ENCODE measurements around the gene ATP5F1D.

The ATP5F1D gene

DNA sequence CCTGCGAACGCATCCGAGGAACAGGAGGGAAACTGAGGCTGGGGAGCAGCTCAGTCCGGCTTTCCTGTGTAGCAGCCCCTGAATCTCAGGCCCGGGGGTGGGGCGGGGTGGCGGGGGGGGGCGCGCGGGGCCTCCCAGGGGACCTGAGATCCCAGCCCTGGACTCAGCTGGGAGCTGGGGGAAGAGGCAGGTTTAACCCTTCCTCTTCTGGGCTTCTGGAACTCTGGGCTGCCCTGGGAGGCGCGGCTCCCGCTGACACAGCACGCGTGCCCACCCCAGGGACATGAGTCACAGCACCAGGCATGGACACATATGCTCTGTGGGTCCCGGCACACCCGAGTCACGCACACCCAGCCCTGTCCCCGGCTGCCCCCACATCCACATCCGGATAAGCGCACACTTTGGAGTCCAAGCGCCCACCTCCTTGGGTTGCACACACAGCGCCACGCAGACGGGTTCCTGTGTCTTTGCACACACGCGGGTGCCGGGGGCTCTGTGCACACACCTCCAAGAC is 24.1 kb downstream of the ATP5F1D start:
- Mint-ChIP-seq H3K27ac (peak overlapping the region; percentile 97), H3K9me3 (no peaks in the 10 kb centered on the region), H3K4me1 (peaks cover 81% of the 10 kb centered on the region), H3K4me3 (peak overlapping the region; percentile 74), H3K27me3 (no peaks in the 10 kb centered on the region), H3K36me3 (peaks cover 15% of the 10 kb centered on the region)
- ATAC-seq = peak; percentile 2

DNA sequence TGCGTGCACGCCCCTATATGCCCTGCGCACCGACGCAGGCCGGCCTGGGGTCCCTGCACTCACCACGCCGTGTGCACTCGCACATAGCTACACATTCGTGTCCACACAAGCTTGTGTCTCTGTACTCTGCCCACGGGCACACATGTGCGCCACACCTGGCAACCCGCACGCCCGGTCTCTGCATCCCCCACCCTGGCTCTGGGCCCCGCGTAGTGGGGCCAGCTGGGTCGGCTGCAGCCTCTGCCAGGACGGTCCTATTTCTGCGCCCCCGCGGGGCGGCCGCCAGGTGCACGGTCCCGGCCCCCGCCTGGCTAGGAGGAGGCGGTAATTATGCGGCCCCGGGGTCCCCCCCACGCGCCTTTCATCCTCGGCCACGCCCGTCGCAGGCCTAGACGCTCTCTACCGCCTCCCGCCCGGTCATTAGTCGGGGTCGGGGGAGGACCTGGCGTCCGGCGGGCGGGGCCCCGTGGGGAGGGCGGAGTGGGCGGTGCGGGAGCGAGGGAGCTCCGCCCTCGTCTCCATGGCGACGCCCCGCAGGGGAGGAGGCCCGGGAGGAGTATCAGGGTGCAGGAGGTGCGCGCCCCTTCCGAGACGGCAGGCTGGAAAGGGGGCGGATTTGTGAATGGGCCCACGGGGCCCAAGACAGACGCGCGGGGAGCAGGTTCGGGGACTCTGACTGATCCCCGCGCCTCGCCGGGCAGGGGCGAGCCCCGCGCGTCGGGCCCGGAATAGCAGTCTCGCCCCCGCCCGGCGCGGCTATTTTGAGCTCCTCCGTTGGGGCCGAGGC is 24.8 kb downstream of the ATP5F1D start:
- Mint-ChIP-seq H3K36me3 (peaks cover 22% of the 10 kb centered on the region), H3K9me3 (no peaks in the 10 kb centered on the region), H3K27me3 (no peaks in the 10 kb centered on the region), H3K4me1 (peaks cover 82% of the 10 kb centered on the region), H3K27ac (peak overlapping the region; percentile 97), H3K4me3 (peak overlapping the region; percentile 73)
- peak; percentile 66 for ATAC-seq

DNA sequence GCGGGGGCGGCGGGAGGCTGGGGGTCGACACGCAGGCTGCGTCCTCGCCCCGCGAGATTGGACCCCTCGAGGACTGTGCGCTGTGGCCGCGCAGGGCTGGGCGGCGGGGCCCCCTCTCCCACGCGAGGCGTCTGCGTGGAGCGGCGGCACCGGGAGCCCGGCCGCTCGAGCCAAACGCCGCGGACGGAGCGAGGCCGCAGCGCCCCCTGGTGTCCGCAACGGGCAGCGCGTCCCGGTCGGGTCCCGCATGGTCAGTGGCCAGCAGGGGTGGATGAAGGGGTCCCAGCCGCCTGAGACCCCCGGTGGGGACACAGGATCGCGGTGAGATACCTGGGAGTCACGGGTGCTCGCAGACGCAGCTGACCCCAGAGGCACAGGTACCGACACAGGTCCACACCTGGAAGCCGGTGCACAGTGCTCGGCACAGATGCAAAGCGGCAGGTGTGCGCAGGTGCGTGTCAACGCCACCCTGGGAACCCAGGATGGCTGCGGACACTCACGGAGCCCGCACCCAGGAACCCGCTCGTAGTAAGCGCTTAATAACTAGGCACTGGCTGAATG is 25.4 kb downstream of the ATP5F1D start:
- Mint-ChIP-seq H3K4me3 (peak overlapping the region; percentile 73), H3K9me3 (no peaks in the 10 kb centered on the region), H3K36me3 (peaks cover 29% of the 10 kb centered on the region), H3K4me1 (peaks cover 82% of the 10 kb centered on the region), H3K27me3 (no peaks in the 10 kb centered on the region), H3K27ac (peak overlapping the region; percentile 97)
- peak; percentile 2 for ATAC-seq

DNA sequence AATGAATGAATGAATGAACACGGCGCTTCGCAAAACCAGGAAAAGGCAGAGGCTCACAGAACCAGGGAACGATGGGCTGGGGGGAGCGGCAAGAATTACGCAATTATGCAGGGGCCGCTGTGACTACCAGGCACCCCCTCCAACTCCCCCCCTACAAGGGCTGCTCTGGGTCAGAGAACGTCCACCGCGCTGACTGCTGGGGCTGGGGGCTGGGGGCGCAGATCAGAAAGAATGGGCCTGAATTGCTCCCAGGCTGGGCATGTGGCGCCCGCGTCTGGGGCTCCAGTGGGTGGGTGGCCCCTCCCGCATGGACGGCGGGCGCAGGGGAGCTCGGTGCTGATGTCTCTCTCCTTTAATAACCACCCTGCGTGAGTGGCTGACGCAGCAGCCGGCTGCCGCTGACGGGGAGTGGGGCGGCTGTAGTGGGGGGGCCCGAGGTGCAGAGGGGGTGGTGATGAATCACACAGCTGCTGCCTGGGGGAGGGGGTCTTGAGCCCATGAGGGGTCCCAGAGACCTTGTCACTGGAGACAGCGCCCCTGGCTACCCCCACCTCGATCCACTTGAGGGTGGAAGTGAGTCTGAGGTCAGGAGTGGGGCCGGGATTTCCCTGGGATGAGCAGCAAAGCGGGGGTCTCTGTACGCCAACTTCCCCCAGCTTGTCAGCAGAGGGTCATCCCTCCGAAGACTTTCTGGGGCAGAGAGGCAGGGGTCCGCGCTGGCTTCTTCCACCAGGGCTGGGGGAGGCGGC is 26.1 kb downstream of the ATP5F1D start:
- Mint-ChIP-seq H3K4me1 (peaks cover 78% of the 10 kb centered on the region), H3K36me3 (peaks cover 35% of the 10 kb centered on the region), H3K27ac (peak overlapping the region; percentile 97), H3K9me3 (no peaks in the 10 kb centered on the region), H3K4me3 (peak overlapping the region; percentile 69), H3K27me3 (no peaks in the 10 kb centered on the region)
- no peak for ATAC-seq

DNA sequence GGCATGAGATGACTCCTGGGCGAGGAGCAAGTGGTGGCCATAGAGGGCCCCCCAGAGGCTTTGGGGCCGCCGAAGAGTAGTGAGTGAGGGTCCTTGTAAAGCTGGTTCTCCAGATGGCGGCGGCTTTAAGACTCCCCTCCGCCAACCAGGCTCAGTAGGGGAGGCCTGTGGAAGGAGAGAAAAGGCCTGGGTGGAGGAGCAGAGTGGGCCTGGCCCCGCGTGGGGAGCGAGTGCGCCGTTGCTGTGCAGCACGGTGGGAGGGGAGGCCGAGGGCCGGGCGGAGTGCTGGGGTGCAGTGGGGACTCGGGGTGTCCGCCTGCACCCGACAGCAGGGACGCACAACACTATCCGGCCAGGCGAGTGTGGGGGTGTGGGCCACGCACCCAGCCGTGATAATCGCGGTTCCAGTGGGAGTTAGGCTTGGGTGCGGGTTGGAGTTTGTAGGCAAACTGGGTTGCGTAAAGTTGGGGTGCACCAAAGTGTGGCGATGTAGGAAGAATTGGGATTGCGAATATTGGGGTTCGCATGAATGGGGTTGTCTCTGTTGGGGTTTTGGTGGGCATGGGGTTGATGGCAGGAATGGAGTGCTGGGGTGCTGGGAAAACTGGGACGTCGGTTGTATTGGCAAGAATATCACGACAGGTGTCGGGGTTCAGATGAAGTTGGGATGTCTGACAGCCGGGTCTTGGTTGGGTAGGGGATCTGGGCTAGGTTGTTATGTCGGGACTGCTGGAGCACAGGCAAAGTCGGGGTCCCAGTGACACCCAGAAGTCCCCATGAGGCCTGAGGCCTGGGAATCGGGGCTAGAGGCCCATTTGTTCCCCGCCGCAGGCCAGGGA is 26.9 kb downstream of the ATP5F1D start:
- H3K27ac Mint-ChIP-seq = peak overlapping the region; percentile 97
- no peaks in the 10 kb centered on the region for H3K9me3 Mint-ChIP-seq
- no peak for ATAC-seq
- peaks cover 43% of the 10 kb centered on the region for H3K36me3 Mint-ChIP-seq
- peaks cover 78% of the 10 kb centered on the region for H3K4me1 Mint-ChIP-seq
- no peaks in the 10 kb centered on the region for H3K27me3 Mint-ChIP-seq
- H3K4me3 Mint-ChIP-seq = peak overlapping the region; percentile 84

DNA sequence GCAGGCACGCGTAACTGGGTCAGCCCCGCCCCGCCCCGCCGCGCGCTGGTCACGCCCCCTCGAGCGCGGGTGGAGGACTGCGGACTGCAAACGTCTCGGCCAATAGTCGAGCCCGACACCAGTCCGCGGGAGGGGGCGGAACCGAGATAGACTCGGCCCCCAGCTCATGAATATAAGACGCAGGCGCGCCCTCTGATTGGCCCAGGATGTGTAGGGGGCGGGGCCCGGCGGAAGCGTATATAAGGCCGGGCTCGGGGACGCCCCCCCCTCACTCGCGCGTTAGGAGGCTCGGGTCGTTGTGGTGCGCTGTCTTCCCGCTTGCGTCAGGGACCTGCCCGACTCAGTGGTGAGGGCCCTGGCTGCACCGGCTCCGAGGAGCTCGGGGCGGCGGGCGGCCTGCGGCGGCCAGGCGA is 27.5 kb downstream of the ATP5F1D start, which contains the start of gene CIRBP:
CIRBP (plus strand) TSS at position 268 of the 413 bp plus-strand sequence. CDS start 1,602 bp downstream, outside the sequence.
- H3K4me1 Mint-ChIP-seq = peaks cover 81% of the 10 kb centered on the region

DNA sequence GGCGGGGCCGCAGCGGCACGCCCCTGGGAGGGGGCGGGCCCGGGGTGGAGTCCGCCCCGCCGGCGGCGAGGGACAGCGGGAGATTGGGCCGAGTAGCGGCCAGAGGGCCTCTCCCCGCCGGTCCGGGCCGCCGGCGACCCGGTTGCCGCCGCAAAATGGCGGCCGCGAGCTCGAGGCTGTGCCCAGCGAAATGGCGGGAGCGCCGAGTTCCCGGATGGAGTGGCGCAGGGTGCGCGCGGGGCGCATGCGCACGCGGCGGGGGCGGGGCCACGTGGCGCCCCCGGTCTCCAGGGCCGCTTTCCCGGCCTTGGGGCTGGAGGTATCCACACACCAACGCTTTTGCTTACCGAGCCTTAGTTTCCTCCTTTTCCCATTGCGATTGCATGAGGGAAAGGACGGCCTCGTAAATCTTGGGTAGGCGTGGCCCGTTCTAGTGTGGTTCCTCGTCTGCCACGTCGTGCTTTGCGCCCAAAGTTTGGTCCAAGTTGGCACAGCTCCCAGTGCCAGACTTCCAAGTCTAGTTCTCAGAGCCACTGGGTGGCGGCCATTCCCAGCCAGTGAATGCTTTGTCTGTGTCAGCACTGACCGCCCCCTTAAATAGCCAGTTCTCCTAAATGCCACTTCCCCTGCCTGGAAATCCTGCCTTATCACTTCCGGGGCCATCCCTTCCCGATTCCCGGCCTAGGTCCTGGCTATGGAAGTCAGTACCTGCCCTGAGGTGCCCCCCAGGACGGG is 28.1 kb downstream of the ATP5F1D start:
- H3K4me1 Mint-ChIP-seq = peaks cover 77% of the 10 kb centered on the region
- H3K9me3 Mint-ChIP-seq = no peaks in the 10 kb centered on the region
- peaks cover 48% of the 10 kb centered on the region for H3K36me3 Mint-ChIP-seq
- ATAC-seq = peak; percentile 22
- H3K27me3 Mint-ChIP-seq = no peaks in the 10 kb centered on the region
- peak overlapping the region; percentile 84 for H3K4me3 Mint-ChIP-seq
- peak overlapping the region; percentile 97 for H3K27ac Mint-ChIP-seq

More for the DNA sequence above, 27.5 kb downstream of the ATP5F1D start, which contains the start of gene CIRBP:
- peaks cover 49% of the 10 kb centered on the region for H3K36me3 Mint-ChIP-seq
- no peaks in the 10 kb centered on the region for H3K9me3 Mint-ChIP-seq
- ATAC-seq = peak; percentile 80
- no peaks in the 10 kb centered on the region for H3K27me3 Mint-ChIP-seq
- peak within 1 kb of the TSS; percentile 97 for H3K27ac Mint-ChIP-seq
- H3K4me3 Mint-ChIP-seq = peak within 1 kb of the TSS; percentile 84

DNA sequence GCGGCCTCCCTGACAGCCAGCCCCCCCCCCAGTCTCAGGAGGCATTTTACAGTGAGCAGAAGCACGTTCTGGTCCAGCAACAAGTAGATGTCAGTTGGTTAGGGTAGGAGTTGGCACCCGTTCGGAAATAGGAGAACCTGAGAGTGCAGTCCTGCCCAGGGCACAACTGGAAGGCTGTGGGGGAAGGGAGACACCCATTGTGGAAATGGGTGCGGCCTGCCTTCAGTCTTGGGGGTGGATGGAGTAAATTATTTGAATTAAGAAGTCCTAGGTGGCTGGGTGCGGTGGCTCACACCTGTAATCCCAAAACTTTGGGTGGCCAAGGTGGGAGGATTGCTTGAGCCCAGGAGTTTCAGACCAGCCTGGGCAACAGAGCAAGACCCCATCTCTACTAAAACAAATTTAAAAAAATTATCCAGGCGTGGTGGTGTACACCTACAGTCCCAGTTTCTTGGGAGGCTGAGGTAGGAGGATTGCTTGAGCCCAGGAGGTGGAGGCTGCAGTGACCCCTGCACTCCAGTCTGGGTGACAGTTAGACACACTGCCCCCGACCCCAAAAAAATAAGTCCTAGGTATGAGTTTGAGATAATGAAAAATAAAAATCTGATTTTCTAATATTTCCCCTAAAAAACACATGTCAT is 28.8 kb downstream of the ATP5F1D start:
- Mint-ChIP-seq H3K9me3 (no peaks in the 10 kb centered on the region), H3K4me3 (peak overlapping the region; percentile 84), H3K27me3 (no peaks in the 10 kb centered on the region), H3K36me3 (peaks cover 51% of the 10 kb centered on the region), H3K27ac (peak overlapping the region; percentile 59), H3K4me1 (peaks cover 70% of the 10 kb centered on the region)
- no peak for ATAC-seq

DNA sequence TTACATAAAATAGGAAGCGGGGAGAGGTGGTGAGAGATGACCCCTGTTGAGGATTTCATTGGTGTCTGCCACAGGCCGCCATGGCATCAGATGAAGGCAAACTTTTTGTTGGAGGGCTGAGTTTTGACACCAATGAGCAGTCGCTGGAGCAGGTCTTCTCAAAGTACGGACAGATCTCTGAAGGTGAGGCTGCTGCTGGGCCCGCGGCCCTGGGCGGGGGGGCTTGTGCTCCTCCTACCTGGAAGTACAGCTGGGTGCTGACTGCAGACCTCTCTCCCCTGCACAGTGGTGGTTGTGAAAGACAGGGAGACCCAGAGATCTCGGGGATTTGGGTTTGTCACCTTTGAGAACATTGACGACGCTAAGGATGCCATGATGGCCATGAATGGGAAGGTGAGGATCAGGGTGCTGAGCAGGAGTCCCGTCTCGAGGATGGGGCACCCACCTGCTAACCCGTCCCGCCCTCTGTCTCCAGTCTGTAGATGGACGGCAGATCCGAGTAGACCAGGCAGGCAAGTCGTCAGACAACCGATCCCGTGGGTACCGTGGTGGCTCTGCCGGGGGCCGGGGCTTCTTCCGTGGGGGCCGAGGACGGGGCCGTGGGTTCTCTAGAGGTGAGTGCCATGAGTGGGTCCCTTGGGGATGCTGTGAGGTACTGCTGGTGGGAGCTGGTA is 29.4 kb downstream of the ATP5F1D start:
- Mint-ChIP-seq H3K36me3 (peaks cover 52% of the 10 kb centered on the region), H3K4me3 (peak overlapping the region; percentile 84), H3K27ac (peak overlapping the region; percentile 59), H3K4me1 (peaks cover 63% of the 10 kb centered on the region), H3K27me3 (no peaks in the 10 kb centered on the region), H3K9me3 (no peaks in the 10 kb centered on the region)
- ATAC-seq = no peak

DNA sequence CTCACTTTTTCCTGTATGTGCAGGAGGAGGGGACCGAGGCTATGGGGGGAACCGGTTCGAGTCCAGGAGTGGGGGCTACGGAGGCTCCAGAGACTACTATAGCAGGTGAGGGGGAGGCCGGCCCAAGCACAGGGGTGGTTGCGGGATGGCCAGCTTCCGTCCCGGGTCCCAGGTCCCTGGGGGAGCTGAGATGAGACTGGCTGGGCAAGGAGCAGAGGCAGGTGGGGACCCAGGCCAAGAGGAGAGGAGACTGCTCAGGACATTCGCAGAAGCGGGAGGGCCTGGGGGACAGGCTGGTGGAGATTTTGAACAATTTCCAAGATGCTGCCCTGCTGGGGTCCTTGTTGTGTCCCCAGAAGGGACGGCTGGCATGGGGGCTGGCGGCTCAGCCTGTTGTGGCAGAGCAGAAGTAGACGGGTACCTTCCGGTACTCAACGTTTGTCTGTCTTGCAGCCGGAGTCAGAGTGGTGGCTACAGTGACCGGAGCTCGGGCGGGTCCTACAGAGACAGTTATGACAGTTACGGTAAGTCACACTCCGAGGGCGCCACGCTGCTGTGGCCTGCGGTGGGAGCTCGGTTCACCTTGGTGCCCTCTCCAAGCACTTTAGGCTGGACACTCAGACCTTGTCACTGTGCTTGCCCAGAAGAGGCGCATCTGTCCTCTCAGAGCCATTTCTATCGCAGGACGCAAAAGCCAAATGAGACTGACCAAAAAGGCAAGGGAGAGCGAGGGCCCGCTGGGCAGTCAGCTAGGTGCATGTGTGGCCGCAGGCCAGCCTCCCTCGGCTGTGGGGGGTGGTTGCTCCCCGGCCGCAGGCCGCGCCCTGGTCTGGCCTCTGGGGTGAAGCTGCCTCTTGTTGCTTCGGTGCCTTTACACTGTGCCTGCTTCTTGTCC is 30.2 kb downstream of the ATP5F1D start:
- Mint-ChIP-seq H3K4me3 (peak overlapping the region; percentile 84), H3K9me3 (no peaks in the 10 kb centered on the region), H3K36me3 (peaks cover 56% of the 10 kb centered on the region), H3K27me3 (no peaks in the 10 kb centered on the region), H3K27ac (peak overlapping the region; percentile 59), H3K4me1 (peaks cover 67% of the 10 kb centered on the region)
- ATAC-seq = no peak

DNA sequence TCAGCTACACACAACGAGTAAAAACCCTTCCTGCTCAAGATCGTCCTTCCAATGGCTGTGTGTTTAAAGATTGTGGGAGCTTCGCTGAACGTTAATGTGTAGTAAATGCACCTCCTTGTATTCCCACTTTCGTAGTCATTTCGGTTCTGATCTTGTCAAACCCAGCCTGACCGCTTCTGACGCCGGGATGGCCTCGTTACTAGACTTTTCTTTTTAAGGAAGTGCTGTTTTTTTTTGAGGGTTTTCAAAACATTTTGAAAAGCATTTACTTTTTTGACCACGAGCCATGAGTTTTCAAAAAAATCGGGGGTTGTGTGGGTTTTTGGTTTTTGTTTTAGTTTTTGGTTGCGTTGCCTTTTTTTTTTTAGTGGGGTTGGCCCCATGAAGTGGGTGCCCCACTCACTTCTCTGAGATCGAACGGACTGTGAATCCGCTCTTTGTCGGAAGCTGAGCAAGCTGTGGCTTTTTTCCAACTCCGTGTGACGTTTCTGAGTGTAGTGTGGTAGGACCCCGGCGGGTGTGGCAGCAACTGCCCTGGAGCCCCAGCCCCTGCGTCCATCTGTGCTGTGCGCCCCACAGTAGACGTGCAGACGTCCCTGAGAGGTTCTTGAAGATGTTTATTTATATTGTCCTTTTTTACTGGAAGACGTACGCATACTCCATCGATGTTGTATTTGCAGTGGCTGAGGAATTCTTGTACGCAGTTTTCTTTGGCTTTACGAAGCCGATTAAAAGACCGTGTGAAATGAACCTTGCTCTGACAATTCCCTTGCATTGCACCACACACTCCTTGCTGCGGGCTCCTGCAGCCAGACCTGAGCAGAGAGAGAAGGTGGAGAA is 31.1 kb downstream of the ATP5F1D start:
- H3K9me3 Mint-ChIP-seq = no peaks in the 10 kb centered on the region
- peaks cover 64% of the 10 kb centered on the region for H3K4me1 Mint-ChIP-seq

More for the DNA sequence above, 31.1 kb downstream of the ATP5F1D start:
- Mint-ChIP-seq H3K4me3 (peak overlapping the region; percentile 56), H3K36me3 (peaks cover 59% of the 10 kb centered on the region), H3K27me3 (no peaks in the 10 kb centered on the region), H3K27ac (no peak overlapping the region)
- no peak for ATAC-seq

Measured in stimulated activated memory B cell treated with anti-CD40 and anti-IgM and Interleukin-4, amounts not matched to agents 10 μg/mL and 1 μg/mL and 100 μg/mL, for 72 hours (primary cell).